Measurements from ENCODE around the gene TXNDC9. TPM values are rescaled to one million over a fixed set of nuclear protein-coding genes. Genes with fewer than 3 reads are reported as not detected.

The TXNDC9 gene
- total RNA-seq, result 10 to 100 TPM; 24.7 to 31.1 TPM
- 10 to 100 TPM; 56.3 to 63.0 TPM for polyA plus RNA-seq

GRCh38 chr2:99335911-99336803, at the start of gene TXNDC9:
Gene TXNDC9, minus strand, starts transcription at chr2:99336333. Its CDS starts 3,123 bp downstream, at chr2:99333210.
- Histone ChIP-seq H3K27me3 (ENCODE audit: insufficient read depth, low read length) (no peaks in the 10 kb centered on the region), H3K4me1 (ENCODE audit: insufficient read depth, low read length) (peaks cover 55% of the 10 kb centered on the region), H3K9me3 (ENCODE audit: control insufficient read depth in 1 of 2, low read length in 2 of 2) (no peaks in the 10 kb centered on the region), H3K36me3 (ENCODE audit: insufficient read depth, low read length) (peaks cover 23% of the 10 kb centered on the region), H3K4me3 (ENCODE audit: low read length in 2 of 2) (peak within 1 kb of the TSS; percentile 73 to 86), H3K27ac (ENCODE audit: low read depth, low read length) (peak within 1 kb of the TSS; percentile 70)
- no peak within 1 kb of the TSS for H3K27ac Mint-ChIP-seq
- intact Hi-C loops (cut with micrococcal nuclease), result loop anchor here (1.0 to 10.0 kb wide), 10 partner anchors 154 to 1691 kb away; partner anchors contain the start of genes ACTR1B, C2orf15, COA5 and COX5B
- no peak within 1 kb of the TSS for H3K4me3 Mint-ChIP-seq
- H3K4me1 Mint-ChIP-seq, result peaks cover 19 to 44% (median 23%) of the 10 kb centered on the region in 4 donors
- ChIA-PET POLR2A (ENCODE audit: partially characterized antibody) (interaction anchor here (0.8 to 3.7 kb wide), 12 partner anchors 11 to 1227 kb away, joined by 3 to 25 read pairs (median 7); partner anchors contain the start of genes C2orf15, LIPT1, MITD1 and PDCL3), CTCF (ENCODE audit: partially characterized antibody) (interaction anchor here (0.7 to 3.9 kb wide), 12 partner anchors 12 to 196 kb away, joined by 3 to 24 read pairs (median 6); partner anchors contain the start of genes LIPT1, MITD1, MRPL30 and REV1)
- no peaks in the 10 kb centered on the region for H3K9me3 Mint-ChIP-seq
- peaks cover 8 to 24% of the 10 kb centered on the region in 2 donors for H3K36me3 Mint-ChIP-seq
- peak; percentile 97 to 98 (median 98) for DNase-seq
- no peaks in the 10 kb centered on the region for H3K27me3 Mint-ChIP-seq

GRCh38 chr2:99382143-99382542, 46.0 kb upstream of the TXNDC9 start:
- ChIA-PET CTCF (ENCODE audit: partially characterized antibody) (interaction anchor here (0.8 kb wide), 1 partner anchor 45 kb away, joined by 3 read pairs; the partner anchor contains the start of gene EIF5B), POLR2A (ENCODE audit: partially characterized antibody) (no interaction called here)
- H3K4me3 Mint-ChIP-seq, result no peak overlapping the region
- Histone ChIP-seq H3K27ac (ENCODE audit: low read depth, low read length) (no peak overlapping the region), H3K36me3 (ENCODE audit: insufficient read depth, low read length) (peaks cover 20% of the 10 kb centered on the region), H3K4me1 (ENCODE audit: insufficient read depth, low read length) (no peaks in the 10 kb centered on the region), H3K4me3 (ENCODE audit: low read length in 2 of 2) (no peak overlapping the region), H3K9me3 (ENCODE audit: control insufficient read depth in 1 of 2, low read length in 2 of 2) (no peaks in the 10 kb centered on the region), H3K27me3 (ENCODE audit: insufficient read depth, low read length) (no peaks in the 10 kb centered on the region)
- no peaks in the 10 kb centered on the region for H3K27me3 Mint-ChIP-seq
- intact Hi-C loops (cut with micrococcal nuclease), result no loop called here
- peak overlapping the region in 1 of 7 donors; percentile 70 for H3K27ac Mint-ChIP-seq
- H3K9me3 Mint-ChIP-seq, result no peaks in the 10 kb centered on the region
- no peak for DNase-seq
- H3K36me3 Mint-ChIP-seq, result peaks cover 52 to 73% of the 10 kb centered on the region in 2 donors
- peaks cover 0 to 5% (median 4%) of the 10 kb centered on the region in 4 donors for H3K4me1 Mint-ChIP-seq

- Histone ChIP-seq H3K27ac (ENCODE audit: low read depth, low read length) (no peak overlapping the region), H3K36me3 (ENCODE audit: insufficient read depth, low read length) (peaks cover 20% of the 10 kb centered on the region), H3K9me3 (ENCODE audit: control insufficient read depth in 1 of 2, low read length in 2 of 2) (no peaks in the 10 kb centered on the region), H3K4me1 (ENCODE audit: insufficient read depth, low read length) (no peaks in the 10 kb centered on the region), H3K27me3 (ENCODE audit: insufficient read depth, low read length) (no peaks in the 10 kb centered on the region), H3K4me3 (ENCODE audit: low read length in 2 of 2) (no peak overlapping the region)
- ChIA-PET POLR2A (ENCODE audit: partially characterized antibody) (no interaction called here), CTCF (ENCODE audit: partially characterized antibody) (no interaction called here)
- H3K36me3 Mint-ChIP-seq, result peaks cover 57 to 78% of the 10 kb centered on the region in 2 donors
- no peaks in the 10 kb centered on the region for H3K27me3 Mint-ChIP-seq
- no peaks in the 10 kb centered on the region for H3K9me3 Mint-ChIP-seq
- DNase-seq, result no peak
- peaks cover 0 to 10% (median 5%) of the 10 kb centered on the region in 4 donors for H3K4me1 Mint-ChIP-seq
- no peak overlapping the region for H3K4me3 Mint-ChIP-seq
- intact Hi-C loops (cut with micrococcal nuclease), result no loop called here
- H3K27ac Mint-ChIP-seq, result peak overlapping the region in 5 of 7 donors; percentile 21 to 83 (median 52)
These were observed 44.4 kb upstream of the TXNDC9 start for GRCh38 chr2:99380376-99381010.

- no peak overlapping the region for H3K4me3 ChIP-seq (ENCODE audit: low read length in 2 of 2)
- Mint-ChIP-seq H3K4me3 (no peak overlapping the region), H3K27me3 (no peaks in the 10 kb centered on the region), H3K4me1 (peaks cover 0 to 10% (median 4%) of the 10 kb centered on the region in 4 donors), H3K9me3 (peaks cover 0 to 12% (median under 1%) of the 10 kb centered on the region in 8 donors), H3K27ac (peak overlapping the region in 6 of 7 donors; percentile 8 to 55 (median 30)), H3K36me3 (peaks cover 70 to 79% of the 10 kb centered on the region in 2 donors)
- ChIA-PET CTCF (ENCODE audit: partially characterized antibody) (no interaction called here), POLR2A (ENCODE audit: partially characterized antibody) (no interaction called here)
- H3K9me3 ChIP-seq (ENCODE audit: control insufficient read depth in 1 of 2, low read length in 2 of 2), result no peaks in the 10 kb centered on the region
- no peak overlapping the region for H3K27ac ChIP-seq (ENCODE audit: low read depth, low read length)
- H3K4me1 ChIP-seq (ENCODE audit: insufficient read depth, low read length), result no peaks in the 10 kb centered on the region
- DNase-seq, result no peak
- peaks cover 20% of the 10 kb centered on the region for H3K36me3 ChIP-seq (ENCODE audit: insufficient read depth, low read length)
- no peaks in the 10 kb centered on the region for H3K27me3 ChIP-seq (ENCODE audit: insufficient read depth, low read length)
- intact Hi-C loops (cut with micrococcal nuclease), result no loop called here
These were observed 41.7 kb upstream of the TXNDC9 start for GRCh38 chr2:99377879-99378278.

- Histone ChIP-seq H3K4me1 (ENCODE audit: insufficient read depth, low read length) (no peaks in the 10 kb centered on the region), H3K27me3 (ENCODE audit: insufficient read depth, low read length) (no peaks in the 10 kb centered on the region), H3K27ac (ENCODE audit: low read depth, low read length) (no peak overlapping the region), H3K9me3 (ENCODE audit: control insufficient read depth in 1 of 2, low read length in 2 of 2) (no peaks in the 10 kb centered on the region), H3K36me3 (ENCODE audit: insufficient read depth, low read length) (peaks cover 26% of the 10 kb centered on the region), H3K4me3 (ENCODE audit: low read length in 2 of 2) (no peak overlapping the region)
- no peak overlapping the region for H3K4me3 Mint-ChIP-seq
- H3K36me3 Mint-ChIP-seq, result peaks cover 75 to 78% of the 10 kb centered on the region in 2 donors
- no peaks in the 10 kb centered on the region for H3K27me3 Mint-ChIP-seq
- ChIA-PET CTCF (ENCODE audit: partially characterized antibody) (no interaction called here), POLR2A (ENCODE audit: partially characterized antibody) (no interaction called here)
- H3K27ac Mint-ChIP-seq, result peak overlapping the region in 6 of 7 donors; percentile 16 to 88 (median 58)
- intact Hi-C loops (cut with micrococcal nuclease), result no loop called here
- H3K9me3 Mint-ChIP-seq, result peaks cover 0 to 16% (median under 1%) of the 10 kb centered on the region in 8 donors
- DNase-seq, result no peak
- peaks cover 0 to 10% (median 4%) of the 10 kb centered on the region in 4 donors for H3K4me1 Mint-ChIP-seq
These were observed 40.2 kb upstream of the TXNDC9 start for GRCh38 chr2:99376254-99376864.

- ChIA-PET CTCF (ENCODE audit: partially characterized antibody) (no interaction called here), POLR2A (ENCODE audit: partially characterized antibody) (no interaction called here)
- no peaks in the 10 kb centered on the region for H3K27me3 ChIP-seq (ENCODE audit: insufficient read depth, low read length)
- Mint-ChIP-seq H3K27me3 (no peaks in the 10 kb centered on the region), H3K4me3 (no peak overlapping the region), H3K4me1 (peaks cover 0 to 10% (median 3%) of the 10 kb centered on the region in 4 donors), H3K36me3 (peaks cover 71% of the 10 kb centered on the region in 2 donors), H3K27ac (no peak overlapping the region), H3K9me3 (peaks cover 0 to 16% (median under 1%) of the 10 kb centered on the region in 8 donors)
- no peak overlapping the region for H3K27ac ChIP-seq (ENCODE audit: low read depth, low read length)
- H3K4me1 ChIP-seq (ENCODE audit: insufficient read depth, low read length), result no peaks in the 10 kb centered on the region
- H3K36me3 ChIP-seq (ENCODE audit: insufficient read depth, low read length), result peaks cover 31% of the 10 kb centered on the region
- H3K9me3 ChIP-seq (ENCODE audit: control insufficient read depth in 1 of 2, low read length in 2 of 2), result no peaks in the 10 kb centered on the region
- intact Hi-C loops (cut with micrococcal nuclease), result no loop called here
- no peak for DNase-seq
- no peak overlapping the region for H3K4me3 ChIP-seq (ENCODE audit: low read length in 2 of 2)
These were observed 38.6 kb upstream of the TXNDC9 start for GRCh38 chr2:99374747-99375146.
